OCI-LY1 (cell line): ENCODE results near the gene UGT1A9.

Source experiments
- EZH2 ChIP-seq: fragments of 200-600 bp; sonication (generic), shearing (Covaris generic); IDR thresholded peaks from 2 replicates; pipeline ENCODE4 v1.8.0; 2017; ENCODE audit warnings: borderline replicate concordance, mixed run types, mild to moderate bottlenecking, antibody characterized with exemption, low read length, moderate library complexity, mixed read lengths
- TF ChIP-seq, protein P1 (sequence below): fragments of 200-600 bp; sonication (generic), shearing (Covaris generic); IDR thresholded peaks from 2 replicates; pipeline ENCODE4 v1.5.1; 2017; ENCODE audit warnings: mild to moderate bottlenecking, antibody characterized with exemption, low read length, moderate library complexity, mixed read lengths

DNA sequence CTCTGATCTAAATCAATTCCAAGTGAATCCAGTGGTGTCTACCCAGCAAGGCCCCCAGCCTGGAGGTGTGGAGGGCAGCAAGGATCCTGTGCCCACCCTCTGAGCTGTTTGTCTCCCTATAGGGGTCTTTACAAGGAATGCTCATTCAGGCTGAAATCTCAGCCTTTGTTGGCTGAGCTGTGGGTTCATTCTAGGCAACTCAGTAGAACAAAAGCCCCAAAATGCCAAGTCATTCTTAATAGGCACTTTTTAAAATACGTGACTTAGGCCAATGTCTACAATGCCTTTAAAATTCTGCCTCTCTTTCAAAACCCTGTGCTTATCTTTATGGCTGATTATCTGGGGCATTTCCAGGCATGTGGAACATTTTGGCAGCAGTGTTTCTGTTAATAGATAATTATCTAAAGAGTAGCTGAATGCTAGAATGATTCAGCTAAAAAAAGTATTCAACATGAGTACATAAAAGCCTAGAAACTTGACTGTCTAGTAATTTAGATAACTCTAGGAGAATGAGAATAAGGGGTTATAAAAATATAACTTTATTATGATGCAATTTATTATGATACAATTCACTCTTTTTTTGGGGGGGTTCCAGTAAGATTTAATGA, 28.4 kb downstream of the UGT1A9 start:
- TF ChIP-seq, protein P1, sequence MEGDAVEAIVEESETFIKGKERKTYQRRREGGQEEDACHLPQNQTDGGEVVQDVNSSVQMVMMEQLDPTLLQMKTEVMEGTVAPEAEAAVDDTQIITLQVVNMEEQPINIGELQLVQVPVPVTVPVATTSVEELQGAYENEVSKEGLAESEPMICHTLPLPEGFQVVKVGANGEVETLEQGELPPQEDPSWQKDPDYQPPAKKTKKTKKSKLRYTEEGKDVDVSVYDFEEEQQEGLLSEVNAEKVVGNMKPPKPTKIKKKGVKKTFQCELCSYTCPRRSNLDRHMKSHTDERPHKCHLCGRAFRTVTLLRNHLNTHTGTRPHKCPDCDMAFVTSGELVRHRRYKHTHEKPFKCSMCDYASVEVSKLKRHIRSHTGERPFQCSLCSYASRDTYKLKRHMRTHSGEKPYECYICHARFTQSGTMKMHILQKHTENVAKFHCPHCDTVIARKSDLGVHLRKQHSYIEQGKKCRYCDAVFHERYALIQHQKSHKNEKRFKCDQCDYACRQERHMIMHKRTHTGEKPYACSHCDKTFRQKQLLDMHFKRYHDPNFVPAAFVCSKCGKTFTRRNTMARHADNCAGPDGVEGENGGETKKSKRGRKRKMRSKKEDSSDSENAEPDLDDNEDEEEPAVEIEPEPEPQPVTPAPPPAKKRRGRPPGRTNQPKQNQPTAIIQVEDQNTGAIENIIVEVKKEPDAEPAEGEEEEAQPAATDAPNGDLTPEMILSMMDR, result no peak
- no peak for TF ChIP-seq EZH2
